HCT116 (cell line): Measurements from ENCODE around the gene TCP11. TPM values are rescaled to one million over a fixed set of nuclear protein-coding genes. Genes with fewer than 3 reads are reported as not detected.

Experiments
- ATAC-seq: fragments of 200-7000 bp; cut with Tn5 transposase; 2 replicates; pipeline ENCODE4 v1.9.1; 2020; ENCODE audit warnings: mild to moderate bottlenecking, moderate library complexity
- BruUV-seq: library from RNA; stranded (reverse); fragments of 400-500 nt; replicated peaks from 2 replicates; lab custom pipeline; 2021; lab: Mats Ljungman, UMichigan
- CTCF ChIA-PET: fragments of 300-600 bp; sonication (Branson Sonifier 250); formaldehyde crosslinking; loops from one replicate; lab custom pipeline; 2021; ENCODE audit warnings: antibody characterized with exemption; lab: Charles Lee
- POLR2A ChIA-PET: fragments of 300-600, 350-600 bp; sonication (Branson Sonifier 250); formaldehyde crosslinking; loops from one replicate; lab custom pipeline; 2021; ENCODE audit warnings: antibody characterized with exemption; lab: Charles Lee
- RAD21 ChIA-PET, 2 experiments: fragments of 300-600 bp; sonication (Branson Sonifier 250); formaldehyde crosslinking; loops; one replicate each; lab custom pipeline; 2023; ENCODE audit warnings: low total read pairs in 2 of 2; ENCODE audit not compliant: uncharacterized antibody in 2 of 2, unreplicated experiment in 2 of 2, low non-redundant PET in 1 of 2; lab: Charles Lee
- DNase-seq: peaks from one replicate; pipeline ENCODE4 v3.0.0-alpha.2; 2010; ENCODE audit warnings: low read depth, low spot score
- H2AFZ ChIP-seq: fragments of 200-600 bp; shearing (Covaris generic), sonication (generic); 2 replicates; pipeline ENCODE4 v1.6.1; 2017; ENCODE audit warnings: low read depth, mixed run types, mixed read lengths, antibody characterized with exemption, low read length; ENCODE audit not compliant: poor library complexity, severe bottlenecking
- H3K27ac ChIP-seq: 2 replicates; pipeline ENCODE4 v1.5.1; 2012; ENCODE audit warnings: low read depth, low read length
- H3K27me3 ChIP-seq: fragments of 200-600 bp; sonication (generic); 2 replicates; pipeline ENCODE4 v1.6.1; 2016; ENCODE audit warnings: mixed run types, low read length, mixed read lengths; ENCODE audit not compliant: insufficient read depth
- H3K36me3 ChIP-seq, 2 experiments: fragments of 200-500 bp in 1 of 2; fragments of 200-600 bp in 1 of 2; sonication (Bioruptor generic) in 1 of 2; sonication (generic) in 1 of 2; 2 replicates each; pipeline versions ENCODE4 v1.5.1 to v1.6.1; 2014 to 2016; ENCODE audit warnings: low read length in 2 of 2, inconsistent platforms in 1 of 2, mixed read lengths in 1 of 2, mixed run types in 1 of 2; ENCODE audit not compliant: insufficient read depth in 2 of 2, control insufficient read depth in 1 of 2
- H3K4me1 ChIP-seq, 2 experiments: fragments of 200-600 bp in 1 of 2; sonication (generic) in 1 of 2; 2 replicates each; pipeline versions ENCODE4 v1.5.1 to v1.6.1; 2012 to 2017; ENCODE audit warnings: low read length in 2 of 2, inconsistent platforms in 1 of 2, mild to moderate bottlenecking in 1 of 2, mixed read lengths in 1 of 2, mixed run types in 1 of 2, moderate library complexity in 1 of 2; ENCODE audit not compliant: insufficient read depth in 2 of 2, control insufficient read depth in 1 of 2
- H3K4me2 ChIP-seq: fragments of 200-600 bp; sonication (generic); 2 replicates; pipeline ENCODE4 v1.6.1; 2017; ENCODE audit warnings: mixed run types, low read length, mixed read lengths
- H3K4me3 ChIP-seq, 2 experiments: fragments of 200-600 bp in 1 of 2; sonication (generic) in 1 of 2; replicated peaks in 1 of 2; 2 replicates each; pipeline ENCODE4 v1.5.1; 2011 to 2016; ENCODE audit warnings: low read length in 2 of 2, control low read depth in 1 of 2, low read depth in 1 of 2, mild to moderate bottlenecking in 1 of 2, mixed read lengths in 1 of 2, mixed run types in 1 of 2
- H3K79me2 ChIP-seq: fragments of 200-600 bp; sonication (generic); 2 replicates; pipeline ENCODE4 v1.6.1; 2017; ENCODE audit warnings: mild to moderate bottlenecking, mixed run types, low read length, moderate library complexity, mixed read lengths; ENCODE audit not compliant: insufficient read depth
- H3K9ac ChIP-seq: fragments of 200-600 bp; sonication (generic); 2 replicates; pipeline ENCODE4 v1.6.1; 2016; ENCODE audit warnings: low read length, mixed read lengths
- H3K9me2 ChIP-seq: fragments of 200-600 bp; sonication (generic), shearing (Covaris generic); 2 replicates; pipeline ENCODE4 v1.6.1; 2017; ENCODE audit warnings: mixed run types, mild to moderate bottlenecking, moderate library complexity; ENCODE audit not compliant: insufficient read depth
- H3K9me3 ChIP-seq, 2 experiments: fragments of 200-500 bp in 1 of 2; fragments of 200-600 bp in 1 of 2; sonication (Bioruptor generic) in 1 of 2; sonication (generic) in 1 of 2; 2 replicates each; pipeline ENCODE4 v1.6.1; 2014 to 2017; ENCODE audit warnings: low read length in 2 of 2, mixed read lengths in 2 of 2, inconsistent platforms in 1 of 2, low read depth in 1 of 2, mild to moderate bottlenecking in 1 of 2, mixed run types in 1 of 2, moderate library complexity in 1 of 2; ENCODE audit not compliant: control insufficient read depth in 1 of 2, insufficient read depth in 1 of 2
- H4K20me1 ChIP-seq: fragments of 200-600 bp; sonication (generic), shearing (Covaris generic); 2 replicates; pipeline ENCODE4 v1.6.1; 2017; ENCODE audit warnings: mixed run types, mild to moderate bottlenecking, moderate library complexity; ENCODE audit not compliant: insufficient read depth
- ATF3 ChIP-seq: IDR thresholded peaks from 2 replicates; pipeline ENCODE4 v1.6.1; 2012
- CEBPB ChIP-seq: IDR thresholded peaks from 2 replicates; pipeline ENCODE4 v1.6.1; 2012; ENCODE audit warnings: low read depth
- CTCF ChIP-seq, 3 experiments: fragments of 200-600 bp in 1 of 3; sonication (generic) in 1 of 3; IDR thresholded peaks in 2 of 3; conservative IDR thresholded peaks in 1 of 3; 2 replicates each; pipeline ENCODE4 v1.5.1; 2012 to 2017; ENCODE audit warnings: low read depth in 2 of 3, low read length in 2 of 3, antibody characterized with exemption in 1 of 3, borderline replicate concordance in 1 of 3, control low read depth in 1 of 3, mild to moderate bottlenecking in 1 of 3, mixed read lengths in 1 of 3, mixed run types in 1 of 3, moderate library complexity in 1 of 3; ENCODE audit not compliant: insufficient read depth in 1 of 3
- EGR1 ChIP-seq: IDR thresholded peaks from 2 replicates; pipeline ENCODE4 v1.6.1; 2012; ENCODE audit warnings: low read depth
- ELF1 ChIP-seq: IDR thresholded peaks from 2 replicates; pipeline ENCODE4 v1.6.1; 2012; ENCODE audit warnings: low read depth, borderline replicate concordance
- EZH2phosphoT487 ChIP-seq: fragments of 200-600 bp; IDR thresholded peaks from 2 replicates; pipeline ENCODE4 v1.6.1; 2018; ENCODE audit warnings: antibody characterized with exemption, borderline replicate concordance
- FOSL1 ChIP-seq: IDR thresholded peaks from 2 replicates; pipeline ENCODE4 v1.6.1; 2012; ENCODE audit warnings: low read depth
- JUND ChIP-seq: IDR thresholded peaks from 2 replicates; pipeline ENCODE4 v1.6.1; 2012
- POLR2A ChIP-seq: IDR thresholded peaks from 2 replicates; pipeline ENCODE4 v1.7.0; 2011; ENCODE audit warnings: borderline replicate concordance; ENCODE audit not compliant: insufficient read depth, insufficient read length; ENCODE audit errors: extremely low read depth
- RAD21 ChIP-seq: IDR thresholded peaks from 2 replicates; pipeline ENCODE4 v1.6.1; 2012; ENCODE audit warnings: low read depth, mild to moderate bottlenecking
- SIN3A ChIP-seq: IDR thresholded peaks from 2 replicates; pipeline ENCODE4 v1.6.1; 2012; ENCODE audit warnings: low read depth
- SRF ChIP-seq: IDR thresholded peaks from 2 replicates; pipeline ENCODE4 v1.6.1; 2012; ENCODE audit warnings: low read depth
- YY1 ChIP-seq: IDR thresholded peaks from 2 replicates; pipeline ENCODE4 v1.6.1; 2011; ENCODE audit warnings: low read length, low read depth, moderate library complexity, mild to moderate bottlenecking; ENCODE audit not compliant: insufficient replicate concordance; ENCODE audit errors: extremely low read depth
- ZBTB33 ChIP-seq: IDR thresholded peaks from 2 replicates; pipeline ENCODE4 v1.6.1; 2011; ENCODE audit warnings: mild to moderate bottlenecking, low read length, moderate library complexity; ENCODE audit not compliant: insufficient replicate concordance; ENCODE audit errors: extremely low read depth
- ZNF274 ChIP-seq: fragments of 200-500 bp; sonication (Bioruptor generic); IDR thresholded peaks from 2 replicates; pipeline ENCODE4 v1.6.1; 2014; ENCODE audit warnings: mild to moderate bottlenecking, low read depth, low read length, inconsistent platforms
- intact Hi-C: fragments of 100-400 bp; cut with micrococcal nuclease; formaldehyde crosslinking; loops from 2 replicates; pipeline ENCODE4 v1.10.0; 2022
- total RNA-seq: library from RNA; stranded (reverse); gene quantifications from one replicate; pipeline ENCODE4 v1.2.1, GENCODE V29; 2021; ENCODE audit not compliant: unreplicated experiment

Gene TCP11
- total RNA-seq, 1 experiment from 2014 or later, result not detected

GRCh38 chr6:35087361-35088280, 53.5 kb downstream of the TCP11 start:
- no peak for DNase-seq
- no peaks in the 10 kb centered on the region for H3K9me3 ChIP-seq
- no peaks in the 10 kb centered on the region for H3K4me1 ChIP-seq
- H3K4me3 ChIP-seq, result no peak overlapping the region
- H3K4me2 ChIP-seq, result no peak overlapping the region
- H3K27ac ChIP-seq, result no peak overlapping the region
- H2AFZ ChIP-seq, result no peak overlapping the region
- no peaks in the 10 kb centered on the region; a peak in 2 of 4 replicates for H3K36me3 ChIP-seq
- no peaks in the 10 kb centered on the region for H3K9me2 ChIP-seq
- H3K27me3 ChIP-seq, result no peaks in the 10 kb centered on the region
- no peaks in the 10 kb centered on the region for H4K20me1 ChIP-seq
- intact Hi-C loops, result no loop called here
- no peak overlapping the region for H3K9ac ChIP-seq
- no peaks in the 10 kb centered on the region for H3K79me2 ChIP-seq
- no peak for ATAC-seq
- RAD21 ChIA-PET, result no interaction called here
- POLR2A ChIA-PET, result no interaction called here
- no TSS peak for BruUV-seq
- no peak for TF ChIP-seq POLR2A
- TF ChIP-seq EZH2phosphoT487, result no peak
- TF ChIP-seq CTCF (IDR thresholded peaks at IDR 0.05 in 2 of 3, conservative IDR thresholded peaks at IDR 0.05 in 1 of 3; ENCODE audit: borderline replicate concordance in 1 of 3, insufficient read depth in 1 of 3, low read depth in 2 of 3, low read length in 2 of 3), result no peak
- no peak for TF ChIP-seq EGR1
- no peak for TF ChIP-seq ELF1
- TF ChIP-seq ZNF274, result no peak
- TF ChIP-seq ZBTB33, result no peak
- no peak for TF ChIP-seq SIN3A
- no peak for TF ChIP-seq FOSL1
- no peak for TF ChIP-seq SRF
- no peak for TF ChIP-seq CEBPB
- no peak for TF ChIP-seq JUND
- no peak for TF ChIP-seq YY1
- TF ChIP-seq ATF3, result no peak
- TF ChIP-seq RAD21, result no peak
- TF ChIP-seq, all 23 proteins: peak for 0
- CTCF ChIA-PET, result no interaction called here
